NCI-H1436 (cell line): ENCODE measurements around the gene SLC9B1.
A peak's percentile ranks its signal among the peaks of the same experiment; 100 is the strongest.
"Not testable (repeated sequence)": the region's sequence is repeated elsewhere in the genome, so short reads cannot be mapped to it uniquely, and the experiment has no call there.

Experiments
- DNase-seq: peaks from one replicate; lab custom pipeline; 2025; lab: John Stamatoyannopoulos, UW

The SLC9B1 gene

DNA sequence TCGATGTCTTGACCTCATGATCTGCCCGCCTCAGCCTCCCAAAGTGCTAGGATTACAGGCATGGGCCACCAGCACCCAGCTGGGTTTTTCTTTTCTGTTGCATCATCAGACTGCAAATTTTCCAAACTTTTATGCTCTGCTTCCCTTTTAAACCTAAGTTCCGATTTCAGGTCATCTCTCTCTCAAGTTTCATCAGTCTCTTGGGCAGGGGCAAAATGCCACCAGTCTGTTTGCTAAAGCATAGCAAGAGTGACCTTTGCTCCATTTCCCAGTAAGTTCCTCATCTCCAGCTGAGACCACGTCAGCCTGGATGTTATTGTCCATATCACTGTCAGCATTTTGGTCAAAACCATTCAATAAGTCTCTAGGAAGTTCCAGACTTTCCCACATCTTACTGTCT, 141.2 kb downstream of the SLC9B1 start:
- not testable (repeated sequence) for DNase-seq

DNA sequence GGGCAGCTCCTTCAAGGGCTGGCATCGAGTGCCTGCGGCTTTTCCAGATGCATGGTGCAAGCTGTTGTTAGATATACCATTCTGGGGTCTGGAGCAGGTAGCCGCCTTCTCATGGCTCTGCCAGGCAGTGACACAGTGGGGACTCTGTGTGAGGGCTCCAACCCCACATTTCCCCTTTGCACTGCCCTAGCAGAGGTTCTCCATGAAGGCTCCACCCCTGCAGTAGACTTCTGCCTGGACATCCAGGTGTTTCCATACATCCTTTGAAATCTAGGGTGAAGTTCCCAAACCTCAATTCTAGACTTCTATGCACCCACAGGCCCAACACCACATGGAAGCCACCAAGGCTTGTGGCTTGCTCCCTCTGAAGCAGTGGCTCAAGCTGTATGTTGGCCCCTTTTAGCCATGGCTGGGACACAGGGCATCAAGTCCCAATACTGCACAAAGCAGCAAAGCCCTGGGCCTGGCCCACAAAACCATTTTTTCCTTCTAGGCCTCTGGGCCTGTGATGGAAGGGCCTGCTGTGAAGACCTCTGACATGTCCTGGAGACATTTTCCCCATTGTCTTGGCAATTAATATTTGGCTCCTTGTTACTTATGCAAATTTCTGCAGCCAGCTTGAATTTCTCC, 141.9 kb downstream of the SLC9B1 start:
- not testable (repeated sequence) for DNase-seq

DNA sequence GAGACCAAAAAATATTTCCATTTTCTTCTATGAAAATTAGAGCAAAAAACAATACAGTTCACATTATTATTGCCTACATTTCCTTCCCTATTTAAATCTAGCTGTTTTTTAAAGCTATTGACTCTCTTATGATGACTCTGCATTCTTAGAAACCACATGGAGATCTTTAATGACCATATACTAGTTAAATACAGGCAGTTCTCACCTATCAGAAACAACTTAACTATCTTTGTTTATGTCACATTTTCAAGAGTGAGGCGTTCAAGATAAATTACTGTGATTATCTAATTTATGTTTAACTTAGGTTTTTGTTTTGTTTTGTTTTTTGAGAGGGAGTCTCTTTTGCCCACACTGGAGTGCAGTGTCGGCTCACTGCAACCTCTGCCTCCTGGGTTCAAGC, 147.7 kb downstream of the SLC9B1 start:
- DNase-seq: no peak

DNA sequence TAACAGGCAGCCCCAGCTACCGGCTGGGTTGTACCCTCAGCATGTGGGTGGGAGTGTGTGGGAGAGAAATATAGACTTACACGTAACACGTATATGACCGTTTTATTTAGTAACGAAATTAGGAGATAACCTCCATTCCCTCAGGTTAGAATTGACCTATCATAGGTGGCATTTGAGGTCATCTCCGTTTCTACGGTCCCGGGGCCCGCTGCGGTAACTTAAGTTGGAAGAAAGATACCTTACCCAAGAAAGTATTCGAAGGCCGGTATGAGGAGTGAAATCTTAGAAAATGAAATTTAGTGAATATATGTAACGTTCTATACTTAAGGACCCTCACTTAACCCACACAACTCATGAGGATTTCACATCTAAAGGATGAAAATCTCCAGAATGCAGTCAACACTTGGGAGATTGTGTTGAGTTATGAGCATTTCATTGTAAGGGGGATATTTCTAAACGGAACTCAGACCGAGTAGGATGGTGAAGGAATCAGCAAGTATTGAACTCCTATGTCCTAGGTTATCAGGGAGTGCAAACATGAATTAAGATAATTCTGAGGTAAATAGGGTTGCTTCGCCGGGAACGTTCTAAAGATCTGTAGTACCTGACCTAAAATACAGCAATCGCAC, 149.8 kb downstream of the SLC9B1 start:
- no peak for DNase-seq

DNA sequence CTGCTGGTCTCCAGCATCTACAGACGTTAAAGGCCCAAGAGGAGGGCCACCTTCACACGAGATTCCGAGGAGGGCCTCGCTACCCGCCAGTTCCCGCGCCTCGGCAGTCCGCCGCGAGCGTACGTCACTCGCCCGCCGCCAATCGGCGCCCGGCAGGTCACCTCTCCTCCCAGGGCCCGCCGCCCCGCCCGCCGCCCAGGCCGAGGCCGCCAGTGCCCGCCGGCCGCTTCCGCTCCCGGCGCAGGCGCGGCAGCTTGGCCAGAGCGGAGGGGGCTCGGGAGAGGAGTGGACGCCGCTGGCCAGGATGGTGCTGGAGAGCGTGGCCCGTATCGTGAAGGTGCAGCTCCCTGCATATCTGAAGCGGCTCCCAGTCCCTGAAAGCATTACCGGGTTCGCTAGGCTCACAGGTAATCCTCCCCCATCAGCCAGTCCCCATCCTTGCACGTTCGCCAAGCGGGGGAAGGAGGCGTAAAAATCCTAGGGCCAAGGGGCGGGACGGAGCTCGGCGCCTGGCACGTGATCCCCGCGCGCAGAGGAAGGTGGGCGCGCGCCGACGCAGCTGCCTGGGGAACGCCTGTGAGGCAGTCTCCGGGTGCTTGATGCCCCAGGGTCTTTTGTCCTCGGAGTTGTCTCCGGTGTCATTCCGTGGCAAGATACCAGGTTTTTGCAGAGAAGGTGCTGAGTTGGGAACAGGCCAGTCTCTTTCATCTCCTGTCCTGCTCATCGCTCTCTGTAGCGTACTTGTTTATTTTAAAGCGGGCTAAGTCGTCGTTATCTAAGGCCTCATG, 150.5 kb downstream of the SLC9B1 start, which contains the start of gene CISD2:
CISD2 (plus strand) TSS at position 212 of the 788 bp plus-strand sequence; CDS start at position 305, 93 bp downstream.
- DNase-seq: peak; percentile 91

DNA sequence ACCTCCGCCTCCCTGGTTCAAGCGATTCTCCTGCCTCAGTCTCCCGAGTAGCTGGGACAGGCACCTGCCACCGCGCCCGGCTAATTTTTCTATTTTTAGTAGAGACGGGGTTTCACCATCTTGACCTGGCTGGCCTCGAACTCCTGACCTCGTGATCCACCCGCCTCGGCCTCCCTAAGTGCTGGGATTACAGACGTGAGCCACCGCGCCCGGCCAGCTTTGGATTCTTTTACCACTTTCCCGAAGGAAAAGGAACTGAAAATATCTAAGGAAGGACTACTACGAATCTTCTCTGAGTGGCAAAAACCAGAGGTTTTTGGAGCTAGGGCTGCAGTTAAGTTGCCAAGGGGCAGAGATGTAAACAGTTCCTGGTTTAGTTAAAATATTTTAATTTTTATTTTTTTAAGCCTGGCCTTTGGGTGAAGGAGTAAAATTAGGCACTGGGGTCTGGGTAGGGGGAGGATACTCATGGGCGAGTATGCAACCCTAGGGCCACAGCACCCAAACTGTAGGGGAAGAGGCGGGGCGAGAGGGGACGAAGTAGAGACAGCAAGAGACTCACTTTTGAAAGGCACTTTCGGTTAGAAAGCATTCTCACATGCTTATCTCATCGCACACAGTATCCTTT, 151.2 kb downstream of the SLC9B1 start:
- DNase-seq: no peak

DNA sequence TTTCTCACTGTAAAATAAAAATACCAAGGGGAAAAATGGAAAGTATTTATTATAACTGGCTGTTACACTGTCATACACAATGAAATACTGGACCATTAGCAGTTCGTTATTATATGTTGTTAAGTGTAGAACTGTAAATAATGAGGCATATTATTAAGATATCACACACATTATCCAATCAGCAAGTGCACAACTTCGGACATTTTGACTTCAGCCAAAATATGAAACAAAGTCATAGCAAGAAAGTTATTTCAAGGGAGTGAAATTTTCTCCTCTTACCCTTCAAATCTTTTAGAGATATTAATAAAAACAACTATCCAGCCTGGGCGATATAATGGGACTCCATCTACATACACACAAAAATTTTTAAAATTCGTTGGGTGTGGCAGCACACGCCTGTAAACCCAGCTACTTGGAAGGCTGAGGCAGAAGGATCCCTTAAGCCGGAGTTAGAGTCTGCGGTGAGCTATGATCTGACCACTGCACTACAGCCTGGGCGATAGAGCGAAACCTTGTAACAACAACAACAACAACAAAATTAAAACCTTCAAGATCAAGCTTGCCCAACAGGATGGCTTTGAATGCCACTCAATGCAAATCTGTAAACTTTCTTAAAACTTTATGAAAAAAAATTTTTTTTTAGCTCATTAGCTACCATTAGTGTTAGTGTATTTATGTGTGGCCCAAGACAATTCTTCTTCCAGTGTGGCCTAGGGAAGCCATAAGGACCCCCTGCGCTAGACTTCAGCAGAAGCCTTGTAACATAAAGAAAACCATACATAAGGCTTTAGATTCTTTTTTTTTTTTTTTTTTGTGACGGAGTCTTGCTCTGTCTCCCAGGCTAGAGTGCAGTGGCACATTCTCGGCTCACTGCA, 152.0 kb downstream of the SLC9B1 start:
- no peak for DNase-seq

DNA sequence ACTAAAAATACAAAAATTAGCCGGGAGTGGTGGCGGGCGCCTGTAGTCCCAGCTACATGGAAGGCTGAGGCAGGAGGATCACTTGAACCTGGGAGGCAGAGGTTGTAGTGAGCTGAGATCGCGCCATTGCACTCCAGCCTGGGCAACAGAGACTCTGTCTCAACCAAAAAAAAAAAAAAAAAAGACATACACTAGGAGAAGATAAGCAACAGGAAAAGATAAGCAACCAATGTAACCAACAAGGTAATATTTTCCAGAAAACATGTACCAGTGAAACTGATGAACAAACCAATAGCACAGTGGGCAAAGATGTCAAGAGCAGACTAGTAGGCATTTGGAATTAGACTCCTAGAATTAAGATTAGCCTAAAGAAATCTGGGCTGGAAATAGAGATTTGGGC, 154.2 kb downstream of the SLC9B1 start:
- DNase-seq: not testable (repeated sequence)

DNA sequence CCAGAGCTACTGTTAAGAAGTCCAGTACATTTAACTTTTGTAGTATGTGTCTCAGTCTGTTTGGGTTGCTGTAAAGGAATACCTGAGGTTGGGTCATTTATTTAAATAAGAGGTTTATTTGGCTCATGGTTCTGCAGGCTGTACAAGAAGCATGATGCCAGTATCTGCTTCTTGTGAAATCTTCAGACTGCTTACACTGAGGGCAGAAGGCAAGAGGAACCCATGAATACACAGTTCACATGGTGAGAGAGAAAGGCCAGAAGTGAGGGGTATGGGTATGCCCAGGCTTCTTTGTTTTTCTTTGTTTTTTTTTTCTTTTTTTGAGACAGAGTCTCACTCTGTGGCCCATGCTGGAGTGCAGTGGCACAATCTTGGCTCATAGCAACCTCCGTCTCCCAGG, 156.8 kb downstream of the SLC9B1 start:
- DNase-seq: no peak

DNA sequence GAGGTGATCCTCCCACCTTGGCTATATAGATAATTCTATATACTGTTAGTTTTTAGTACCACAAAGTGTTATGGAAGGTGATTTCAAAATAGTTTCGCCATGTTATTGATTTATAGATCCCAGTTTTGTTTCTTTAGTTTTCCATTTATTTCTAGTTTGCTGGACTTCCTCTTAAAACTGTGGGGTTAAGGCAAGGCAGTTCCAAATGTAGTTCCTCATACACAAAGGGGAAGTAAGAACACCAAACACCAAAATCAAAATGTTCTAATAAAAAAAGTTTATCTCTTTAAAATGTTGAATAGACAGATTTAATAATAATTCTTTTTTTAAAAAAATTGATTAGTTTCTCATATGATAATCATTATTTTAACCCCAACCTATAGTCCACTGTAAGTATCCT, 157.5 kb downstream of the SLC9B1 start:
- DNase-seq: no peak

DNA sequence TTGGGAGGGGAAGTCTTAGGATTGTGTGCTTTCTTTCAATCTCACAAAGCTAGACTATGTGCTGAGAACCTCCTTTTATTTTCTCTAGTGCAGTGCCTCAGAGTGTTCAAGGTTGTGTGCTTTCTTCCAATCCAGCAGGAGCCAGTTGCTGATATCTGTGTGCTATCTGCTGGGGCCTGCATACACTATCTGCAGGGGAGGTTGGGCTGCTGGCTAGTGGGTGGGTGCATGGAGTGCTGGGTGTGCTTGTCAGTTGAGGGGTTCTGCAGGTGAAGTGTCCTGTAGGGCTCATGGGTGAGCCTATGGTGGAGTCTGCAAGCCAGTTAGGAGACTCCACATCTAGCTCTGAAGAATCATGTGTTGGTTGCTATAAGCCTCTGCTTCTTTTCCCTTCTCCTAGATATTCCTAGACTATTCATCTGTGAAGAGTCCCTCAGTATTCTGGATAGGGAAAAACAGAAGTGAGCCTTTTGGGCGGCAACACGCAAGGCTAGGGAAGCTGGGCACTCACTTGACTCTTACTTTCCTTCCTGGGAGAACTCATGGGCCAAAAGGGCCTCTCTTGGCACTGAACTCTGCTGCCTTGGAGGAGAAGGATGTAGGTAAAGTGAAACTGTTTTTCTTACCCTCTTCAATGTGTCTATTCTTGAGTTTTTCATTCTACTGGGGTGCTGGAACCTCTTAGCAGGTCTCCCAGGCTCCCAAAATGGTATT, 158.7 kb downstream of the SLC9B1 start:
- DNase-seq: no peak

DNA sequence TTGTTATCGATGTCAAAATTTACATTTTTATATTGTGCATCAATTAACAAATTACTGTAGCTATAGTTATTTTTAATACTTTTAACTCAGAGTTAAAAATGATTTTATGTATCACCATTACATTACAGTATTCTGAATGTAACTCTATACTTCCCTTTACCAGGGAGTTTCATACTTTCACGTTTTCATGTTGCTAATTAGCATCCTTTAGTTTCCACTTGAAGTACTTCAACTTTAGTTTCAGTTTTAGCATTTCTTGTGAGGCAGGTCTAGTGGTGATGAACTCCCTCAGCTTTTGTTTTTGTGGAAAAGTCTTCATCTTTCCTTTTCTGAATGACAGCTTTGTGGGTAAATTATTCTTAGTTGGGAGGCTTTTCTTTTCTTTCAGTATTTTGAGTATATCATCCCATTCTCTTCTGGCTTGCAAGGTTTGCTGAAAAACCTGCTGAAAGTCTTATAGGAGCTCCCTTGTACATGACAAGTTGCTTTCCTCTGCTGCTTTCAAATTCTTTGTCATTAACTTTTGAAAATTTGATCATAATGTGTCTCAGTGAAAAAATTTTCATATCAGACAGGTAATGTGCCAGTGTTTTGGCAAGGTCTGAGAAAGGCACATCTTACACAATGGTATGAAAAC, 160.6 kb downstream of the SLC9B1 start:
- DNase-seq: no peak
